Left lung (tissue), 10 donors: ENCODE results near the gene DLX1. TPM values are rescaled to one million over a fixed set of nuclear protein-coding genes. Genes with fewer than 3 reads are reported as not detected.

Experiments
- ATAC-seq: fragments of 200-7000 bp; cut with Tn5 transposase; one replicate; pipeline ENCODE4 v1.9.1; 2020; ENCODE audit warnings: moderate library complexity
- DNase-seq, 4 donors: peaks; one replicate each; pipeline ENCODE4 v3.0.0-alpha.2; 2013 to 2020
- H3K27ac ChIP-seq, 2 donors: fragments of 200-600 bp; sonication (generic) in 1 of 2; one replicate each; pipeline versions ENCODE4 v1.5.0 to v1.8.0; 2020 to 2021
- H3K27me3 ChIP-seq, 2 donors: fragments of 200-600 bp; sonication (generic) in 1 of 2; one replicate each; pipeline versions ENCODE4 v1.5.0 to v1.8.0; 2020 to 2021
- H3K36me3 ChIP-seq, 2 donors: fragments of 200-600 bp; sonication (generic) in 1 of 2; one replicate each; pipeline versions ENCODE4 v1.5.0 to v1.8.0; 2020 to 2021
- H3K4me1 ChIP-seq, 2 donors: fragments of 200-600 bp; one replicate each; pipeline ENCODE4 v1.8.0; 2021
- H3K4me3 ChIP-seq, 2 donors: fragments of 200-600 bp; sonication (generic) in 1 of 2; one replicate each; pipeline versions ENCODE4 v1.5.0 to v1.8.0; 2020 to 2021; ENCODE audit warnings: mild to moderate bottlenecking in 1 of 2
- H3K9me3 ChIP-seq, 2 donors: fragments of 200-600 bp; sonication (generic) in 1 of 2; one replicate each; pipeline versions ENCODE4 v1.5.0 to v1.8.0; 2020 to 2021
- CTCF ChIP-seq, 2 donors: fragments of 200-600 bp; sonication (generic) in 1 of 2; IDR thresholded peaks; one replicate each; pipeline versions ENCODE4 v1.5.0 to v1.8.0; 2021; ENCODE audit warnings: antibody characterized with exemption in 2 of 2
- intact Hi-C, 2 donors: fragments of 100-400 bp; cut with DNase I; formaldehyde crosslinking; loops; one replicate each; pipeline versions ENCODE4 v1.11.2 to v1.14.2; 2022
- polyA plus RNA-seq, 6 donors: library from polyadenylated mRNA; unstranded; fragments of 120-200 nt; gene quantifications; one replicate each; pipeline ENCODE4 v1.2.1, GENCODE V29; 2013; ENCODE audit not compliant: insufficient read length in 6 of 6
- total RNA-seq, 2 donors: library from RNA; stranded (reverse); fragmentation: NEBNext Ultra II Directional; extraction: Animal tissue kit (Norgen Biotek cat#: 25700); gene quantifications; one replicate each; pipeline ENCODE4 v1.2.1, GENCODE V29; 2021
- donor health status: DM: no; HTN: yes; CAD: no.
- donor health status: DM: no; HTN: no; CAD: no.

The DLX1 gene
- total and polyA plus RNA-seq, 8 donors: 0.09 to 0.11 TPM; not detected in 6

- H3K4me1 ChIP-seq: peaks cover 17 to 34% of the 10 kb centered on the region in 2 donors
- no peak for TF ChIP-seq CTCF (IDR thresholded peaks at IDR 0.05)
- no peak overlapping the region for H3K4me3 ChIP-seq
- H3K27me3 ChIP-seq: peaks cover 99 to 100% of the 10 kb centered on the region in 2 donors
- ATAC-seq: no peak
- no peaks in the 10 kb centered on the region for H3K36me3 ChIP-seq
- intact Hi-C loops: no loop called here
- H3K9me3 ChIP-seq: no peaks in the 10 kb centered on the region
- H3K27ac ChIP-seq: no peak overlapping the region
- no peak for DNase-seq
Observed at GRCh38 chr2:172088245-172089004, 3.1 kb downstream of the DLX1 start.

- Histone ChIP-seq H3K36me3 (no peaks in the 10 kb centered on the region), H3K27ac (no peak overlapping the region), H3K27me3 (peaks cover 99 to 100% of the 10 kb centered on the region in 2 donors), H3K4me3 (no peak overlapping the region), H3K4me1 (peaks cover 17 to 32% of the 10 kb centered on the region in 2 donors), H3K9me3 (no peaks in the 10 kb centered on the region)
- ATAC-seq (no peak), DNase-seq (no peak)
- intact Hi-C loops: no loop called here
- no peak for TF ChIP-seq CTCF (IDR thresholded peaks at IDR 0.05)
Observed at GRCh38 chr2:172089005-172089504, 3.7 kb downstream of the DLX1 start.

GRCh38 chr2:172089633-172090032 lies 4.3 kb downstream of the DLX1 start:
- H3K9me3 ChIP-seq: no peaks in the 10 kb centered on the region
- no peaks in the 10 kb centered on the region for H3K36me3 ChIP-seq
- H3K27me3 ChIP-seq: peaks cover 99 to 100% of the 10 kb centered on the region in 2 donors
- intact Hi-C loops: no loop called here
- TF ChIP-seq CTCF (IDR thresholded peaks at IDR 0.05): no peak
- no peak for DNase-seq
- H3K27ac ChIP-seq: no peak overlapping the region
- ATAC-seq: no peak
- peaks cover 15 to 32% of the 10 kb centered on the region in 2 donors for H3K4me1 ChIP-seq
- no peak overlapping the region for H3K4me3 ChIP-seq

GRCh38 chr2:172090044-172090961 lies 5.0 kb downstream of the DLX1 start:
- Histone ChIP-seq H3K27ac (no peak overlapping the region), H3K27me3 (peaks cover 99 to 100% of the 10 kb centered on the region in 2 donors), H3K9me3 (no peaks in the 10 kb centered on the region), H3K36me3 (no peaks in the 10 kb centered on the region), H3K4me1 (peaks cover 15 to 32% of the 10 kb centered on the region in 2 donors), H3K4me3 (no peak overlapping the region)
- DNase-seq: no peak
- no peak for TF ChIP-seq CTCF (IDR thresholded peaks at IDR 0.05)
- no peak for ATAC-seq
- intact Hi-C loops: no loop called here
